ENCODE measurements around the gene ANKRD24.
"Not testable (repeated sequence)": the region's sequence is repeated elsewhere in the genome, so short reads cannot be mapped to it uniquely, and the experiment has no call there.

Gene ANKRD24

GRCh38 chr19:4185413-4186086 is 3.1 kb downstream of the ANKRD24 start:
- peak overlapping the region; percentile 40 for H3K27ac Mint-ChIP-seq
- no peak overlapping the region for H3K4me3 Mint-ChIP-seq
- peaks cover 36% of the 10 kb centered on the region for H3K4me1 Mint-ChIP-seq

GRCh38 chr19:4186087-4186993 is 3.9 kb downstream of the ANKRD24 start:
- H3K36me3 Mint-ChIP-seq, result peaks cover 11% of the 10 kb centered on the region
- no peaks in the 10 kb centered on the region for H3K9me3 Mint-ChIP-seq
- DNase-seq (ENCODE audit: low spot score in 2 of 2), result peak; percentile 83 to 93
- H3K4me1 Mint-ChIP-seq, result peaks cover 30% of the 10 kb centered on the region
- peak overlapping the region; percentile 40 for H3K27ac Mint-ChIP-seq
- no peak overlapping the region for H3K4me3 Mint-ChIP-seq
- peak; percentile 72 for ATAC-seq

More at GRCh38 chr19:4185413-4186086, 3.1 kb downstream of the ANKRD24 start:
- DNase-seq (ENCODE audit: low spot score in 2 of 2), result no peak
- no peaks in the 10 kb centered on the region for H3K9me3 Mint-ChIP-seq
- ATAC-seq, result no peak
- H3K36me3 Mint-ChIP-seq, result peaks cover 16% of the 10 kb centered on the region

GRCh38 chr19:4187313-4188122 is 5.0 kb downstream of the ANKRD24 start:
- Mint-ChIP-seq H3K4me1 (peaks cover 22% of the 10 kb centered on the region), H3K4me3 (no peak overlapping the region), H3K9me3 (no peaks in the 10 kb centered on the region), H3K27ac (no peak overlapping the region), H3K36me3 (peaks cover 2% of the 10 kb centered on the region)
- ATAC-seq (no peak), DNase-seq (ENCODE audit: low spot score in 2 of 2) (no peak)

DNA sequence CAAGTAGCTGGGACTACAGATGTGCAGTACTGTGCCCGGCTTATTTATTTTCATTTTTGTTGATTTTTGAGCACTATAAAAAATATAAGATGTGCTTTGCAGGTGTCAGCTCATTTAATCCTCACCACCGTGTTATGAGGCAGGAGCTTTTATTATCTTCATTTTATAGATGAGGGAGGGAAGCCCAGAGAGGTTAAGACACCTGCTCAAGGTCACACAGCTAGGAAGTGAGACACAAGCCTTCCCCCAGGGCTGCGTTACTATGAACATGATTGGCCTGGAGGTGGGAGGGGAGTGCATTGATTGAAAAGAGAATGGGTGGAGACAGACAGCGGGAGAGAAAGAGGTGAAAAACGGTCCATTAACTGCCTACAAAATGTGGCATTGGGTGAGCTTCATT is 7.2 kb downstream of the ANKRD24 start:
- H3K4me1 Mint-ChIP-seq, result peaks cover 14% of the 10 kb centered on the region

DNA sequence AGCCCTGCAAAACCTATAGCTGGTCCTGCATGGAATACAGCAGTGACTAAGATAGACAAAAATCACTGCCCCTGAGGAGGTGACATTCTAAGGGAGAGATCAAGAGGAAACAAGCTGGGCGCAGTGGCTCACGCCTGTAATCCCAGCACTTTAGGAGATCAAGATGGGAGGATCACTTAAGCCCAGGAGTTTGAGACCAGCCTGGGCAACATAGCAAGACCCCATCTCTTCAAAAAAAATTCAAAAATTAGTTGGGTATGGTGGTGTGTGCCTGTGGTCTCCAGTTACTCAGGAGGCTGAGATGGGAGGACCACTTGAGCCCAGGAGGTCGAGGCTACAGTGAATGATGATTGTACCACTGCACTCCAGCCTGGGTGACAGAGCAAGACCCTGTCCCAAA is 10.0 kb downstream of the ANKRD24 start:
- not testable (repeated sequence) for H3K36me3 Mint-ChIP-seq; DNase-seq (ENCODE audit: low spot score in 2 of 2); H3K4me3 Mint-ChIP-seq; H3K27ac Mint-ChIP-seq; H3K9me3 Mint-ChIP-seq; ATAC-seq; H3K4me1 Mint-ChIP-seq

More for the DNA sequence above, 7.2 kb downstream of the ANKRD24 start:
- Mint-ChIP-seq H3K4me3 (no peak overlapping the region), H3K9me3 (no peaks in the 10 kb centered on the region), H3K27ac (no peak overlapping the region), H3K36me3 (no peaks in the 10 kb centered on the region)
- DNase-seq (ENCODE audit: low spot score in 2 of 2) (no peak), ATAC-seq (no peak)

DNA sequence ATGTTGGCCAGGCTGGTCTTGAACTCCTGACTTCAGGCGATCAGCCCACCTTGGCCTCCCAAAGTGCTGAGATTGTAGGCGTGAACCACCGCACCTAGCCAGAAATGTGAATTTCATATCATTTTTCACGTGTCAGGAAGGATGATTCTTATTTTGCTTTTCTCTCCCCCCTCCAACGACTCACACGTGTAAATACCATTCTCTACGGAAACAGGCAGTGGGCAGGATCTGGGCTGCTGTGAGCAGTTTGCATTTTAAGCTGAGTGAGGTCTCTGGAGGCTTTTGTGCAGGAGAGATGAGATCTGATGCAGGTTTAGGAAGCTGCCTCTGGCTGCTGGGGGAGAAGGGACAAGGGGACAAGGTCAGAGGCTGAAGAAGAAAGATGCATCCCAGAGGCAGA is 11.9 kb downstream of the ANKRD24 start:
- H3K4me1 Mint-ChIP-seq, result peaks cover 12% of the 10 kb centered on the region
- H3K9me3 Mint-ChIP-seq, result peaks cover 6% of the 10 kb centered on the region
- H3K36me3 Mint-ChIP-seq, result no peaks in the 10 kb centered on the region
- ATAC-seq (no peak), DNase-seq (ENCODE audit: low spot score in 2 of 2) (no peak)
- H3K27ac Mint-ChIP-seq, result no peak overlapping the region
- no peak overlapping the region for H3K4me3 Mint-ChIP-seq

GRCh38 chr19:4196009-4196408 is 13.5 kb downstream of the ANKRD24 start:
- ATAC-seq (no peak), DNase-seq (ENCODE audit: low spot score in 2 of 2) (no peak)
- Mint-ChIP-seq H3K4me3 (no peak overlapping the region), H3K27ac (no peak overlapping the region), H3K4me1 (peaks cover 12% of the 10 kb centered on the region), H3K36me3 (no peaks in the 10 kb centered on the region), H3K9me3 (peaks cover 6% of the 10 kb centered on the region)

DNA sequence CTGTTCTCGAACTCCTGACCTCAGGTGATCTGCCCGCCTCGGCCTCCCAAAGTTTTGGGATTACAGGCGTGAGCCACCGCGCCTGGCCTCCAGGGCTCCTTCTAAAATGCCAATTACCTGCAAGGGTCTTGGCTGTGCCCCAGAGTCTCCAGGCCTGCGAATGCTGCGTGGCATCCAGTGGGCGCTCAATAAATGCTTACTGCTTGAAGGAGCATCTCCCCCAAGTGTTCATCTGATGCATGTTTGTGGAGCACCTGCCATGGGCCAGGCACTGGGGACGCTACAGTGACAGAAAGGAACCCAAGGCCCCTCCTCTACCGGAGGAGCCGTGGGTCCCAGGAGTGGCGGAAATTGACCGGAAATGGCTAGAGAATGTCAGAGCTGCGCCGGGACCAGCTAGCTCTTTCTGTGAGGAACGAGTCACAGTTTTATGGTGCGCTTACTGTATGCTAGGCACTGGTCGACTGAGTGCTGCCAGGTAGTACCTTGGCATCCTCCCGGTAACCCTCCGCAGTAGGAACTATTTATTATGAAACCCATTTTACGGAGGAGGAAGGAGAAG is 14.2 kb downstream of the ANKRD24 start:
- Mint-ChIP-seq H3K27ac (peak overlapping the region; percentile 43), H3K4me3 (peak overlapping the region; percentile 7), H3K9me3 (peaks cover 6% of the 10 kb centered on the region), H3K4me1 (peaks cover 12% of the 10 kb centered on the region), H3K36me3 (no peaks in the 10 kb centered on the region)
- ATAC-seq, result no peak
- no peak for DNase-seq (ENCODE audit: low spot score in 2 of 2)

DNA sequence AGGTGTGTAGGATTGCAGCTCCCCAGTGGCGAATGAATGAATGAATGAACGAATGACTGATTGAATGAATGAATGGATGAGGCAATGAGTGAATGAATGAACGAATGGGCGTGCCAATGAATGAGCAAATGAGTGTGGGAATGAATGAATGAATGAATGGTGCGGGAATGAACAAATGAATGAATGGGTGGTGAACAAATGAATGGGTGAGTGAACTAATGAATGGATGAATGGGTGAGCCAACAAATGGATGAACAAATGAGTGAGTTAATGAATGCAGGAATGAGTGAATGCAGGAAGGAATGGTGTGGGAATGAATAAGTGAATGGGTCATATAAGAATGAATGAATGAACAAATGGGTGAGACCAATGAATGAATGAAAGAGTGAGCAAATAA is 14.7 kb downstream of the ANKRD24 start:
- Mint-ChIP-seq H3K9me3 (peaks cover 6% of the 10 kb centered on the region), H3K36me3 (no peaks in the 10 kb centered on the region), H3K27ac (peak overlapping the region; percentile 43), H3K4me3 (peak overlapping the region; percentile 7), H3K4me1 (peaks cover 12% of the 10 kb centered on the region)
- ATAC-seq, result no peak
- no peak for DNase-seq (ENCODE audit: low spot score in 2 of 2)

- Mint-ChIP-seq H3K27ac (peak overlapping the region; percentile 43), H3K4me1 (peaks cover 12% of the 10 kb centered on the region), H3K9me3 (peaks cover 6% of the 10 kb centered on the region), H3K4me3 (peak overlapping the region; percentile 7), H3K36me3 (no peaks in the 10 kb centered on the region)
- ATAC-seq (peak; percentile 61), DNase-seq (ENCODE audit: low spot score in 2 of 2) (no peak)
Observed at GRCh38 chr19:4197625-4198466, 15.4 kb downstream of the ANKRD24 start.

DNA sequence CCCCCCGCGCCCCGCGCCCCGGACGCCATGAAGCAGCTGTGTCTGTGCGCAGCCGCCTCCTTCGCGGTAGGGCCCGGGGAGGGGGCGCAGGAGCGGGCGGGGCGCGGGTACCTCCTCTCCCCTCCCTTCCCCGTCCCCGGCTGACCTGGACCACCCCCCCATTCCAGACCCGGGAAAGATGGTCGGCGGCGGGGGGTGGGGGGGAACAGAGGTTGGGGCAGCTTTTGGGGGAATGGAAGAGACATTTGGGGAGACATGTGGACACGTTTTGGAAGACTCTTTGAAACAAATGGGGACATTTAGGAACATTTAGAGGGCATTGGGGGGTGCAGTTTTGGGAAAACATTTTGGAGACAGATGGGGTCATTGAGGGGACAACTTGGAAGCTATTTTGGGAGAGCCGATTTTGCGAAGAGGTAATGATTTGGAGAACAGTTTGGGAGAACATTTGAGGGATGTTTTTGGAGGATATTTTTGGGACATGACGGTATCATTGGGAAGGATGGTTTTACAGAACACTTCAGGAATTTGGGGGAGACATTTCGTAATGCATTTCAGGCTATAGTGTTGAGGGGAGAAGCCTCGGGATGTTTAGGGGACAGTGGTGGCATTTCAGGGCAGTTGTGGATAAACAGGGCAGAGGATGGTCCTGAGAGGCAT is 16.1 kb downstream of the ANKRD24 start:
- Mint-ChIP-seq H3K36me3 (no peaks in the 10 kb centered on the region), H3K9me3 (peaks cover 6% of the 10 kb centered on the region), H3K4me3 (no peak overlapping the region), H3K27ac (no peak overlapping the region), H3K4me1 (peaks cover 12% of the 10 kb centered on the region)
- ATAC-seq (no peak), DNase-seq (ENCODE audit: low spot score in 2 of 2) (no peak)

DNA sequence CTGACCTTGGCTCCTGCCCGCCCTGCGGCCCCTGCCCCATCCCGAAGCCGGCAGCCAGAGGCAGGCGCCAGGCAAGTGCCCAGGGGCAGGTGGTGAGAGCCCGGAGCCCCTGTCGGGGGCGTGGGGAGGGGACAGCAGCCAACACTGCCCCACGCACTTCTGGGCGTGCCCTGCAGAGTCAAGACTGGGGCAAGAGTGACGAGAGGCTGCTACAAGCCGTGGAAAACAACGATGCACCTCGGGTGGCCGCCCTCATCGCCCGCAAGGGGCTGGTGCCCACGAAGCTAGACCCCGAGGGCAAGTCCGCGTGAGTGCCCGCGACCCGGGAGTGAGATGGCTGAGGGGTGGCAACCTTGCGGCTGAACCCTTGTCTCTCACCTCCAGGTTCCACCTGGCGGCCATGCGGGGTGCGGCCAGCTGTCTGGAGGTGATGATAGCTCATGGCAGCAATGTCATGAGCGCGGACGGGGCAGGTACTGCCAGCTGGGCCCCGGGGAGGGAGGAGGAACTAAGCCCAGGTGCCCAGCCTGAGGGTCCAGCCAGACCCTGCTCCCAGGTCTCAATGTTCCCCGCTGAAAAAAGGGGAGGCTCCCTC is 17.3 kb downstream of the ANKRD24 start:
- no peak overlapping the region for H3K27ac Mint-ChIP-seq
- DNase-seq (ENCODE audit: low spot score in 2 of 2), result no peak
- H3K36me3 Mint-ChIP-seq, result no peaks in the 10 kb centered on the region
- H3K9me3 Mint-ChIP-seq, result peaks cover 6% of the 10 kb centered on the region
- ATAC-seq, result no peak
- H3K4me3 Mint-ChIP-seq, result no peak overlapping the region
- H3K4me1 Mint-ChIP-seq, result peaks cover 18% of the 10 kb centered on the region

GRCh38 chr19:4200940-4201542 is 18.6 kb downstream of the ANKRD24 start:
- no peak overlapping the region for H3K27ac Mint-ChIP-seq
- no peak for ATAC-seq
- H3K36me3 Mint-ChIP-seq, result no peaks in the 10 kb centered on the region
- H3K9me3 Mint-ChIP-seq, result peaks cover 6% of the 10 kb centered on the region
- peaks cover 18% of the 10 kb centered on the region for H3K4me1 Mint-ChIP-seq
- DNase-seq (ENCODE audit: low spot score in 2 of 2), result no peak
- no peak overlapping the region for H3K4me3 Mint-ChIP-seq

Data from stimulated activated effector memory CD8-positive, alpha-beta T cell treated with anti-CD3 and anti-CD28 coated beads, Interleukin-12 subunit alpha, Interleukin-12 subunit beta, amount 100 ng/mL, for 72 hours (primary cell).